Thyroid gland (tissue), 4 donors: ENCODE results near the gene LRRC36. TPM values are rescaled to one million over a fixed set of nuclear protein-coding genes. Genes with fewer than 3 reads are reported as not detected.

Experiments used
- DNase-seq, 2 donors: peaks; one replicate each; pipeline ENCODE4 v3.0.0-alpha.2; 2019
- H3K27ac ChIP-seq, 3 donors: fragments of 200-600 bp; sonication (generic); 1 replicate in 2 of 3; 2 replicates in 1 of 3; pipeline ENCODE4 v1.5.1; 2016 to 2019; ENCODE audit warnings: mild to moderate bottlenecking in 1 of 3, moderate library complexity in 1 of 3
- H3K27me3 ChIP-seq: fragments of 200-600 bp; sonication (generic); one replicate; pipeline ENCODE4 v1.5.1; 2019
- H3K36me3 ChIP-seq, 2 donors: fragments of 200-600 bp; sonication (generic); one replicate each; pipeline ENCODE4 v1.5.1; 2016 to 2019
- H3K4me1 ChIP-seq, 2 donors: fragments of 200-600 bp; sonication (generic); one replicate each; pipeline ENCODE4 v1.5.1; 2017 to 2019
- H3K4me3 ChIP-seq, 3 donors: fragments of 200-600 bp; sonication (generic); replicated peaks in 1 of 3; 1 replicate in 2 of 3; 2 replicates in 1 of 3; pipeline ENCODE4 v1.5.1; 2016; ENCODE audit warnings: mild to moderate bottlenecking in 1 of 3
- H3K9me3 ChIP-seq: fragments of 200-600 bp; sonication (generic); one replicate; pipeline ENCODE4 v1.5.1; 2017
- POLR2A ChIP-seq, 2 donors: fragments of 450-650 bp; IDR thresholded peaks; one replicate each; pipeline ENCODE4 v1.6.1; 2017; ENCODE audit warnings: antibody characterized with exemption in 2 of 2, mild to moderate bottlenecking in 2 of 2, moderate library complexity in 1 of 2
- WGBS, 2 donors: methylation state at CpG; one replicate each; pipeline ENCODE4 v1.1.5; 2017; 5-methylcytosine and 5-hydroxymethylcytosine counted together
- intact Hi-C: fragments of 100-400 bp; cut with DNase I; formaldehyde crosslinking; loops from one replicate; pipeline ENCODE4 v1.15.1; 2023
- total RNA-seq, 4 donors: library from RNA; depleted of rRNA; stranded (reverse); fragments of >200 nt; gene quantifications; one replicate each; pipeline ENCODE4 v1.2.3, GENCODE V29; 2016
- TF ChIP-seq, protein P1 (sequence below), 6 experiments: fragments of 200-600 bp in 3 of 6; fragments of 450-650 bp in 3 of 6; sonication (generic) in 3 of 6; IDR thresholded peaks; one replicate each; pipeline ENCODE4 v1.5.1; 2016 to 2019; ENCODE audit warnings: antibody characterized with exemption in 6 of 6, mild to moderate bottlenecking in 2 of 6, inconsistent platforms in 1 of 6, moderate library complexity in 1 of 6

Gene LRRC36
- total RNA-seq, 4 donors from 2014 or later, result 0.22 TPM; not detected in 3

DNA sequence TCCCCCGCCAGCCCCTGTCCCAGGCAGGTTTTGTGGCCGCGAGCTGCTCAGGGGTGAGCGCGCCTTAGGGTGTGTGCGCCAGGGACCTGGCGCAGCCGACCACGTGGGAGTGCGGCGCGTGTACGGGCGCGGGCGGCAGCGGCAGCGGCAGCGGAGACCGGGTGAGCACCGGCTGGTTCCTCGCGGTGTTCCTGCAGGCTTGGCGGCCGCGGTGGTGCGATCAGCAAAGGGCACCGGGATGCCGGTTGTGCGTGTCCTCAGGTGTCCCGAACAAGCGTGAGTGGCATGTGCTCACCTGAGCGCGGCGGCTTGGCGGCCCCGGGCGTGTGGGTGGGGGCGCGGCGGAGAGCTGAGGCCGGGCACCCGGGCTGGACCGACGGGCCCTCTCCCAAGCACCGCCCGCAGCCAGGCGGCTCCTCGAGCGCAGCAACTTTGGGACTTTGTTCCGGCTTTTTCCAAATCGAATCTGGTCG is 103.9 kb downstream of the LRRC36 start:
- no peaks in the 10 kb centered on the region for H3K27me3 ChIP-seq
- TF ChIP-seq, protein P1, sequence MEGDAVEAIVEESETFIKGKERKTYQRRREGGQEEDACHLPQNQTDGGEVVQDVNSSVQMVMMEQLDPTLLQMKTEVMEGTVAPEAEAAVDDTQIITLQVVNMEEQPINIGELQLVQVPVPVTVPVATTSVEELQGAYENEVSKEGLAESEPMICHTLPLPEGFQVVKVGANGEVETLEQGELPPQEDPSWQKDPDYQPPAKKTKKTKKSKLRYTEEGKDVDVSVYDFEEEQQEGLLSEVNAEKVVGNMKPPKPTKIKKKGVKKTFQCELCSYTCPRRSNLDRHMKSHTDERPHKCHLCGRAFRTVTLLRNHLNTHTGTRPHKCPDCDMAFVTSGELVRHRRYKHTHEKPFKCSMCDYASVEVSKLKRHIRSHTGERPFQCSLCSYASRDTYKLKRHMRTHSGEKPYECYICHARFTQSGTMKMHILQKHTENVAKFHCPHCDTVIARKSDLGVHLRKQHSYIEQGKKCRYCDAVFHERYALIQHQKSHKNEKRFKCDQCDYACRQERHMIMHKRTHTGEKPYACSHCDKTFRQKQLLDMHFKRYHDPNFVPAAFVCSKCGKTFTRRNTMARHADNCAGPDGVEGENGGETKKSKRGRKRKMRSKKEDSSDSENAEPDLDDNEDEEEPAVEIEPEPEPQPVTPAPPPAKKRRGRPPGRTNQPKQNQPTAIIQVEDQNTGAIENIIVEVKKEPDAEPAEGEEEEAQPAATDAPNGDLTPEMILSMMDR (IDR thresholded peaks at IDR 0.05), result no peak
- TF ChIP-seq POLR2A (IDR thresholded peaks at IDR 0.05), result peak in 1 of 2 donors; percentile 40
- H3K4me3 ChIP-seq, result peak overlapping the region in 1 of 3 donors; percentile 40
- 0 to 1% methylated on average over 8 to 41 of the region's 53 CpGs for WGBS, 2 donors
- H3K9me3 ChIP-seq, result no peaks in the 10 kb centered on the region
- peaks cover 53 to 78% of the 10 kb centered on the region in 2 donors for H3K4me1 ChIP-seq
- H3K27ac ChIP-seq, result peak overlapping the region; percentile 74 to 90 (median 77)
- intact Hi-C loops, result no loop called here
- H3K36me3 ChIP-seq, result no peaks in the 10 kb centered on the region
- DNase-seq, result peak; percentile 76 to 81

DNA sequence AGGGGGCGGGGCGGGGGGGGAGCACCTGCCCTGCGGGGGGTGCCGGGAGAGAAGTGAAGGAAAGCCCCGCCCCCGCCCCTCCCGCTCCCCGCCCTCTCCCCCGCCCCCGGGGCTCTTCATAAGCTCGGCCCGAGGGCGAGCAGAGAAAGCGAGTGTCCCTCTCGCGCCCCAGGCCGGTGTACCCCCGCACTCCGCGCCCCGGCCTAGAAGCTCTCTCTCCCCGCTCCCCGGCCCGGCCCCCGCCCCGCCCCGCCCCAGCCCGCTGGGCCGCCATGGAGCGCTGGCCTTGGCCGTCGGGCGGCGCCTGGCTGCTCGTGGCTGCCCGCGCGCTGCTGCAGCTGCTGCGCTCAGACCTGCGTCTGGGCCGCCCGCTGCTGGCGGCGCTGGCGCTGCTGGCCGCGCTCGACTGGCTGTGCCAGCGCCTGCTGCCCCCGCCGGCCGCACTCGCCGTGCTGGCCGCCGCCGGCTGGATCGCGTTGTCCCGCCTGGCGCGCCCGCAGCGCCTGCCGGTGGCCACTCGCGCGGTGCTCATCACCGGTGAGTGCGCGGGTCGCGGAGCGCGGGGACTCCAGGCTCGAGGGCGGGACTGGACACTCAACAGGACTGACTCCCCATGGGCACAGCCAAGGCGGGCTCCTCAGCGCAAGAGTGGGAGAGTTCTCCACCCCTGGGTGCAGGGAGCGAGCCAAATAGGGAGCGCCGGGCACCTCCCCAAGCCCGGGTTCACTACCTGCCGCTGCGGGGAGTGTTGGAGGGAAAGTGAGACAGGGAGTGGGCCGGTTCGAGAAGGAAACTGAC is 104.6 kb downstream of the LRRC36 start, which contains the start of gene HSD11B2:
Gene HSD11B2, plus strand, starts transcription at position 145 of the 798 bp plus-strand sequence. Its CDS starts 128 bp downstream, at position 273.
- H3K27ac ChIP-seq, result peak within 1 kb of the TSS; percentile 87 to 91 (median 90)
- TF ChIP-seq, protein P1 (IDR thresholded peaks at IDR 0.05), result peak in 1 of 6 experiments; percentile 35
- TF ChIP-seq POLR2A (IDR thresholded peaks at IDR 0.05), result peak in 1 of 2 donors; percentile 64
- 2 to 3% methylated on average over 9 to 18 of the region's 87 CpGs for WGBS, 2 donors
- H3K36me3 ChIP-seq, result no peaks in the 10 kb centered on the region
- no peaks in the 10 kb centered on the region for H3K27me3 ChIP-seq
- peaks cover 56 to 81% of the 10 kb centered on the region in 2 donors for H3K4me1 ChIP-seq
- intact Hi-C loops, result no loop called here
- no peaks in the 10 kb centered on the region for H3K9me3 ChIP-seq
- DNase-seq, result peak; percentile 79 to 82
- H3K4me3 ChIP-seq, result peak within 1 kb of the TSS in 1 of 3 donors; percentile 40

DNA sequence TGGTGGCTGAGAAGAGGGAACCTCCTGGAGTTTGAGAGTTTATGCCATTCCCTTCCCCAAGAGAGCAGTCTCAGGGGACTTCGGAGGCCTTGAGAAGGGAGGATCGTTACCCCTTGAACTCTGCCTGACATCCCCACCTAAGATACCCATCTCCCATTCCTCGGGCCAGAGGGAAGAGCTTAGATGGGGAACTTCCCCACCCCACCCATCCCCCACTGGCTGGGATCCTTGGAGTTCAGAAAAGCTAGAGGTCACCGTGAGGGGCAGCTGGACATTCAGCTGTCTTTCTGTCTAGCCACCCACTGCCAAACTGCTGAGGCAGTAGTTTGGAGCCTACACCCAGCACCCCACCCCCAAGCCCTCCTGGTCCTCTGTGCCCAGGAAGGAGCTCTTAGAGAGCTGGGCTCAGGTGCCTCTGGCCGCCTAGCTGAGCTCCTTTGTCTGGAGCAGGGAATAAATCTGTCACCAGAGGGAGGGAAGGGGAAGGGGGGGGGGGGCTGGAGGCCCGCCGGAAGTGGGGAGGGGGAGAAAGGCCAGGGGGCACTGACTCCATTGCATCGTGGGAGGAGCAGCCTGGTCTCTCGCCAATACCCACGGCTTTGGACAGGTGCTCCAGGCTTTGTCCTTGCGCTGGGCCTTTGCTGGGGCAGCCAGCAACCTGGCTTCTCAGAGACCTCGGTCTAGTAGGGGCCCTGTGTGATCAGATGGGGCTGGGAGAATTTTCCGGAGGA is 105.3 kb downstream of the LRRC36 start:
- no peaks in the 10 kb centered on the region for H3K9me3 ChIP-seq
- intact Hi-C loops, result no loop called here
- H3K4me1 ChIP-seq, result peaks cover 56 to 86% of the 10 kb centered on the region in 2 donors
- H3K27me3 ChIP-seq, result no peaks in the 10 kb centered on the region
- DNase-seq, result no peak
- H3K36me3 ChIP-seq, result peaks cover 0 to 5% of the 10 kb centered on the region in 2 donors
- TF ChIP-seq, protein P1 (IDR thresholded peaks at IDR 0.05), result no peak
- TF ChIP-seq POLR2A (IDR thresholded peaks at IDR 0.05), result no peak
- WGBS, 2 donors, result 38% methylated on average over 10 to 12 of the region's 13 CpGs
- peak overlapping the region; percentile 87 to 91 (median 90) for H3K27ac ChIP-seq
- peak overlapping the region in 1 of 3 donors; percentile 40 for H3K4me3 ChIP-seq

DNA sequence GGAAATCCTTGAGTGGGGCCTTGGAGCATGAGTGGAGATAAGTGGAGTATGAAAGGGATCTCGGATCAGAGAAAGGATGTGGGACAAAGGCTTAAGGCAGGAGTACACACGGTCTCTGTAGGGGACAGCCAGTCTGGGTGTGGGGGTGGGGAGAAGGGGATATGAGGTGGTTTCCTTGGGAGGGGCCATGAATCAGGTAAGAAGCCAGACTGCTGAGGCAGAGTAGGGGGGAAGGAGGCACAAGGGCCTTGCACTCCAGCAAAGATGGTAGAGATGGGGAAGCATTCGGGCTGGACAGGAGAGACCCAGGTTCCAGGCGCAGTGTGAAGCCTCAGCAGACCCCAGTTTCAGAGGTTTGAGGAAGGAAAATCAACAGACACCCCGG is 105.9 kb downstream of the LRRC36 start:
- Histone ChIP-seq H3K9me3 (no peaks in the 10 kb centered on the region), H3K4me1 (peaks cover 56 to 86% of the 10 kb centered on the region in 2 donors), H3K4me3 (no peak overlapping the region), H3K27me3 (no peaks in the 10 kb centered on the region), H3K27ac (peak overlapping the region; percentile 87 to 91 (median 90)), H3K36me3 (peaks cover 2 to 6% of the 10 kb centered on the region in 2 donors)
- 67 to 68% methylated on average over 4 to 5 of the region's 5 CpGs for WGBS, 2 donors
- DNase-seq, result no peak
- TF ChIP-seq, protein P1 (IDR thresholded peaks at IDR 0.05), result no peak
- no peak for TF ChIP-seq POLR2A (IDR thresholded peaks at IDR 0.05)
- intact Hi-C loops, result no loop called here
